Left renal cortex interstitium (tissue), 4 donors: Measurements from ENCODE around the gene BCAS3. TPM values are rescaled to one million over a fixed set of nuclear protein-coding genes. Genes with fewer than 3 reads are reported as not detected.
"Not testable (repeated sequence)": the region's sequence is repeated elsewhere in the genome, so short reads cannot be mapped to it uniquely, and the experiment has no call there.

Source experiments
- DNase-seq, 4 donors: peaks; one replicate each; pipeline ENCODE4 v3.0.0-alpha.2; 2013; ENCODE audit warnings: low read depth in 4 of 4, low spot score in 2 of 4, missing footprints in 1 of 4
- polyA plus RNA-seq, 4 donors: library from polyadenylated mRNA; unstranded; fragments of 120-200 nt; gene quantifications; one replicate each; pipeline ENCODE4 v1.2.1, GENCODE V29; 2013; ENCODE audit not compliant: insufficient read length in 4 of 4

The BCAS3 gene
- polyA plus RNA-seq, 4 donors: 28.0 to 30.8 (median 29.6) TPM

DNA sequence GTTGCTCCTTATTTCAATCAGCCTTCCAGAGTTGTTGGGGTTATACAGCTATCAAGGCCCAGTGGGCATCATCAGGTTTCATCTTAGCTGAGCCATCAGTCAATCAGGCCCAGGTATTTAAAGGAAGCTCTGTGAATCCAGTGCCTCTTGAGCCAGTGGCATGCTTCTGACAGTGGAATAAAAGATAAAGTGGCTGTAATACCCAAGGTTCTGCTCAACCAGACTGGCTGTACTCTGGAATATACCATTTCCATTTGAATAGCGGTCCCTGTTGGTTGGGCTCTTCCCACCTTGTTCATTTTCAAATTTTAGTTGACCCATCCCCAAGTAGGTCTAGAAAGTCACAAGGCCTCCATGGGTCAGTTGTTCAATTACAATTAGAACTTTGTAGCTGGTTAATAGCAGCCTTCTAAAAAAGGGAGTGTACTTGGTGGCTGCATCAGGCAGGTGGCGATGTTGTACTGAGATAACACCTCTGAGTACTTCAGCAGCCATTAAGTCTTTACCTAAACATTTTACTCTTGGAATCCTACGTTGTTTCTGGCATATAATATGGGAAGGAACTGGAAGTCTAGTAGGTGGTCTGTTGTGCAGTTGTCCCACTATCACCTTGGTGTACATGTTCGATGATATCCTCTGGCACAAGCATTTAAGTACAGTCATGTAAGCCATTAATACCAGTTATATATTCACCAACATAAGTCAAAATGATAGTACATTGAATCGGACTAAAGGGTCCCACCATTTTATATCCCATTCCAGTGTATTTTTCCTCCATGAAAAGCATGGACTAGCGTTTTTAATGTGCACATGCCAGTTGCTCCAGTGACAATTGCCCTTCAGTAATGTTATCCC lies 294.1 kb downstream of the BCAS3 start:
- peak; percentile 7 to 54 (median 36) for DNase-seq

DNA sequence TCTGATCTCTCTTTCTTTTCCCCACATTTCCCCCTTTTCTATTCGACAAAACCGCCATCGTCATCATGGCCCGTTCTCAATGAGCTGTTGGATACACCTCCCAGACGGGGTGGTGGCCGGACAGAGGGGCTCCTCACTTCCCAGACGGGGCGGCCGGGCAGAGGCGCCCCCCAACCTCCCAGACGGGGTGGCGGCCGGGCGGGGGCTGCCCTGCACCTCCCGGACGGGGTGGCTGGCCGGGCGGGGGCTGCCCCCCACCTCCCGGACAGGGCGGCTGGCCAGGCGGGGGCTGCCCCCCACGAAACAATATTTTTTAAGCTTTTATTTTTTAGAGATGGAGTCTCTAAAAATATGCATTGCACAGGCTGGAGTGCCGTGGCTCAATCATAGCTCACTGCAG lies 299.2 kb downstream of the BCAS3 start:
- DNase-seq: not testable (repeated sequence)

DNA sequence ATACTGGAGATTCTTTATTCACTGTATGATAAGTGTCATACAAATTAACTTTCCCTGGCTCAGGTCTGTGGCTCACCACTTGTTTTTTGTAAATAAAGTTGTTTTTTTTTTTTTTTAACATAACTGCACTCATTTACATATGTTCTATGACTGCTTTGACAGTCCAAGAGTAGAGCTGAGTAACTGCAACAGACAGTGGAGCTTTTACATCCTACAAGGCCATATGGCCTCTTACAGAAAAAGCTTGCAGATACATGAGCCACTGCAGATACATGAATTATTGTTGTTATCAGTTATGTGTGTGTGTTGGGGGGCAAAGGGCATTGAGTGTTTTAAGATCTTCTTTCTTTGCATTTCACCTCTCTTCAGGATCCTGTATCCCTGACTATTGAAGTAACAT lies 311.7 kb downstream of the BCAS3 start:
- no peak for DNase-seq

DNA sequence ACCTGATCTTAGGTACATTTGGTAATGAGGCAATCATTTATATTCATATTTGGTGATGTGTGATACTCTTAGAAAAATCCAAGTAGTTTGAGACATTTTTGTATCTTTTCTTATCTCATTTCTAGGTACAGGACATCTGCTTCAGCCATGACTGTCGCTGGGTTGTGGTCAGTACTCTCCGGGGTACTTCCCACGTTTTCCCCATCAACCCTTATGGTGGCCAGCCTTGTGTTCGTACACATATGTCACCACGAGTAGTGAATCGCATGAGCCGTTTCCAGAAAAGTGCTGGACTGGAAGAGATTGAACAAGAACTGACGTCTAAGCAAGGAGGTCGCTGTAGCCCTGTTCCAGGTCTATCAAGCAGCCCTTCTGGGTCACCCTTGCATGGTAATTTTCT lies 312.2 kb downstream of the BCAS3 start:
- no peak for DNase-seq

- DNase-seq: no peak
Observed at GRCh38 chr17:60993497-60993896, 315.8 kb downstream of the BCAS3 start.

- DNase-seq: no peak
Observed at GRCh38 chr17:60995680-60996079, 318.0 kb downstream of the BCAS3 start.

DNA sequence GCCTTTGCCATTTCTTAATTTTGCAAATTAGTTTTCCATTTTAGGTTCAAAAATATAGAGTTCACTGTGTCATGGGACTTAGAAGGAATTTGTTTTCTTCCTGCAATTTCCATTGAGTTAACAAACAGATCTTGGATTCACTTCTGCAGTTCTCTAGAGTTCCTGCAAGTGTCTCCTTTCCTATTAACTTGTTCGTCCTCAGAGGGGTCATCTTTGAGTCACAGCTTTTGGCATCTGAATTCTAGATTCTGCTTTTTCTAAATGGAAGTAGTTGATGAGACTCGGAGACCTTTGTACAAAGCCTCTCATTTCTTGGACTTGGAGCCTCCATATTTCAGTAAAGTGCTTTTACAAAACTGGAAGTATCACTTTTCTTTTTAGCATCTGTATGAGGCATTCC lies 323.3 kb downstream of the BCAS3 start:
- DNase-seq: no peak

GRCh38 chr17:61002316-61002736 lies 324.7 kb downstream of the BCAS3 start:
- peak in 1 of 4 donors; percentile 41 for DNase-seq

- no peak for DNase-seq
Observed at GRCh38 chr17:61005358-61005757, 327.7 kb downstream of the BCAS3 start.

- not testable (repeated sequence) for DNase-seq
Observed at GRCh38 chr17:61005958-61006357, 328.3 kb downstream of the BCAS3 start.

- DNase-seq: no peak
Observed at GRCh38 chr17:61007980-61008379, 330.3 kb downstream of the BCAS3 start.

GRCh38 chr17:61009663-61010062 lies 332.0 kb downstream of the BCAS3 start:
- DNase-seq: peak in 2 of 4 donors; percentile 21 to 40

GRCh38 chr17:61010661-61011170 lies 333.1 kb downstream of the BCAS3 start:
- no peak for DNase-seq

GRCh38 chr17:61011251-61011650 lies 333.6 kb downstream of the BCAS3 start:
- no peak for DNase-seq

GRCh38 chr17:61015966-61016365 lies 338.3 kb downstream of the BCAS3 start:
- no peak for DNase-seq

- DNase-seq: no peak
Observed at GRCh38 chr17:61017317-61018006, 339.8 kb downstream of the BCAS3 start.

- DNase-seq: no peak
Observed at GRCh38 chr17:61018938-61019337, 341.3 kb downstream of the BCAS3 start.

- DNase-seq: no peak
Observed at GRCh38 chr17:61023996-61024395, 346.3 kb downstream of the BCAS3 start.

- DNase-seq: no peak
Observed at GRCh38 chr17:61026818-61027217, 349.2 kb downstream of the BCAS3 start.

- DNase-seq: no peak
Observed at GRCh38 chr17:61029181-61029580, 351.5 kb downstream of the BCAS3 start.

DNA sequence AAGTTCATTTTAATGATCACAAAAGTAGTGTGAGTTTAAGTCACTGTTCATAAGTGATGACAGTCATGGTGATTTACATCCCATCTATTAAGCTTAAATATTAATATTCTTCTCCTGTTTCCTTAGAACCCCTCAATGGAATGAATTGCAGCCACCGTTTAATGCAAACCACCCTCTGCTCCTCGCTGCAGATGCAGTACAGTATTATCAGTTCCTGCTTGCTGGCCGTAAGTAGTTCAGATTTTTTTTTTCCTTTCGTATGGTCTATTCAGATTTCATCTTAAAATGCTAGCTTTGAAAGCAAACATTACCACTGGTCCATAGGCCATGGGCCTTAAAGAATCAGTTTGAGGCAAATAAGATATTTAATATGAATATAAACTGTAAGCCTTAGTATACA lies 363.0 kb downstream of the BCAS3 start:
- DNase-seq: no peak

DNA sequence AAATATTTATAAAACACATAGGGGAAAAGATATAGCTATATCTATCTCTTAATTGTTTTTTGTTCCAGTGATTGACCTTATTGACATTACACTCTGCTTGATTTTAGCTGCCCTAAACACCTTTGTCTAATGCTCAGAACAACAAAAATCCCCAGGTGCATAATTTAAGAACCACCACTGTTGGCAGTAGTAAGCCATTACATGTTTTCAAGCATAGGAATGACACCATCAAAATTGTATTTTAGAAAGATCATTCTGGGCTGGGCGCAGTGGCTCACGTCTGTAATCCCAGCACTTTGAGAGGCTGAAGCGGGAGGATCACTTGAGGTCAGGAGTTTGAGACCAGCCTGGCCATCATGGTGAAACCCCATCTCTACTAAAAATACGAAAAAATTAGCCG lies 364.7 kb downstream of the BCAS3 start:
- not testable (repeated sequence) for DNase-seq
